ENCODE data around the gene TMC7. TPM values are rescaled to one million over a fixed set of nuclear protein-coding genes. Genes with fewer than 3 reads are reported as not detected.

The TMC7 gene
- total and polyA plus RNA-seq, 2 experiments from 2014 or later: 1.7 to 2.4 TPM

DNA sequence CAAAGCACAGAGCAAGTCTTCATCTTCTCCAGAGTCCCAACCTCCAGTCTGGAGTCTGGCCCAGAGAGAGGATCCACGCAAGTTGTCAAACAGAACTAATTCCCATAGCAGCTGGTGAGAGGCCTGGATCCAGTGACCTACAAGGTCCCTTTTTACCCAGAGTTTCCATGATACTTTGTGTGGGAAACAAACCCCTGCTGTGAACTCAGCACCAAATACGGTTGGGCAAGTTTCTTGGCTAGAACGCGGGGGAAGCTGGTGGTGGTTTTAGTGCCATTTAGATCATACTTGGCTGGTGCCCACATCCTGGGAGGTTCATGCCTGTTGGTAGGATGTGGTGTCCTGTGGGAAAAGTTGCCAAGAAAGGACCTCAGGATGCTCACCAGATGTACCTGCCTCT, 18.1 kb downstream of the TMC7 start:
- H3K27me3 ChIP-seq (ENCODE audit: insufficient read depth): no peaks in the 10 kb centered on the region
- H3K9me2 ChIP-seq (ENCODE audit: insufficient read depth): no peaks in the 10 kb centered on the region
- H2AFZ ChIP-seq: no peak overlapping the region
- Mint-ChIP-seq H3K27ac (no peak overlapping the region), H3K36me3 (ENCODE audit: low read depth) (0 out of 3 replicates have a peak, but pooled peaks cover 8% of the 10 kb centered on the region), H3K9me3 (peaks cover 2% of the 10 kb centered on the region; the same call in 2 of the 3 replicates), H3K27me3 (ENCODE audit: insufficient read depth, low read depth, poor library complexity) (peaks cover 5% of the 10 kb centered on the region), H3K4me3 (no peak overlapping the region), H3K4me1 (peaks cover 12% of the 10 kb centered on the region)
- no peak overlapping the region for H3K27ac ChIP-seq (ENCODE audit: low read depth)
- no peaks in the 10 kb centered on the region for H3K36me3 ChIP-seq (ENCODE audit: insufficient read depth)
- ATAC-seq: no peak
- H4K20me1 ChIP-seq (replicated peaks; ENCODE audit: insufficient read depth): no peaks in the 10 kb centered on the region
- DNase-seq (ENCODE audit: low spot score): no peak
- H3K4me2 ChIP-seq: no peak overlapping the region
- H3K4me1 ChIP-seq (ENCODE audit: insufficient read depth): 0 out of 2 replicates have a peak, but pooled peaks cover 6% of the 10 kb centered on the region
- TF ChIP-seq JUNB (IDR thresholded peaks at IDR 0.05; ENCODE audit: unreplicated experiment) (no peak), EZH2 (IDR thresholded peaks at IDR 0.05; ENCODE audit: low read depth, unreplicated experiment) (no peak), CREB1 (CRISPR knock-in tag; IDR thresholded peaks at IDR 0.05; ENCODE audit: low read depth) (no peak), EZH2phosphoT487 (IDR thresholded peaks at IDR 0.05; ENCODE audit: unreplicated experiment) (no peak), STAT1 (IDR thresholded peaks at IDR 0.05; ENCODE audit: unreplicated experiment) (no peak), NANOG (IDR thresholded peaks at IDR 0.05; ENCODE audit: borderline replicate concordance) (no peak), ZNF331 (CRISPR knock-in tag; IDR thresholded peaks at IDR 0.05; ENCODE audit: low read depth) (no peak), POLR2AphosphoS5 (IDR thresholded peaks at IDR 0.05; ENCODE audit: low read depth) (no peak)
- TF ChIP-seq, protein P1, sequence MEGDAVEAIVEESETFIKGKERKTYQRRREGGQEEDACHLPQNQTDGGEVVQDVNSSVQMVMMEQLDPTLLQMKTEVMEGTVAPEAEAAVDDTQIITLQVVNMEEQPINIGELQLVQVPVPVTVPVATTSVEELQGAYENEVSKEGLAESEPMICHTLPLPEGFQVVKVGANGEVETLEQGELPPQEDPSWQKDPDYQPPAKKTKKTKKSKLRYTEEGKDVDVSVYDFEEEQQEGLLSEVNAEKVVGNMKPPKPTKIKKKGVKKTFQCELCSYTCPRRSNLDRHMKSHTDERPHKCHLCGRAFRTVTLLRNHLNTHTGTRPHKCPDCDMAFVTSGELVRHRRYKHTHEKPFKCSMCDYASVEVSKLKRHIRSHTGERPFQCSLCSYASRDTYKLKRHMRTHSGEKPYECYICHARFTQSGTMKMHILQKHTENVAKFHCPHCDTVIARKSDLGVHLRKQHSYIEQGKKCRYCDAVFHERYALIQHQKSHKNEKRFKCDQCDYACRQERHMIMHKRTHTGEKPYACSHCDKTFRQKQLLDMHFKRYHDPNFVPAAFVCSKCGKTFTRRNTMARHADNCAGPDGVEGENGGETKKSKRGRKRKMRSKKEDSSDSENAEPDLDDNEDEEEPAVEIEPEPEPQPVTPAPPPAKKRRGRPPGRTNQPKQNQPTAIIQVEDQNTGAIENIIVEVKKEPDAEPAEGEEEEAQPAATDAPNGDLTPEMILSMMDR (conservative IDR thresholded peaks at IDR 0.05; ENCODE audit: low read depth in 2 of 2): no peak
- TF ChIP-seq, protein P2, sequence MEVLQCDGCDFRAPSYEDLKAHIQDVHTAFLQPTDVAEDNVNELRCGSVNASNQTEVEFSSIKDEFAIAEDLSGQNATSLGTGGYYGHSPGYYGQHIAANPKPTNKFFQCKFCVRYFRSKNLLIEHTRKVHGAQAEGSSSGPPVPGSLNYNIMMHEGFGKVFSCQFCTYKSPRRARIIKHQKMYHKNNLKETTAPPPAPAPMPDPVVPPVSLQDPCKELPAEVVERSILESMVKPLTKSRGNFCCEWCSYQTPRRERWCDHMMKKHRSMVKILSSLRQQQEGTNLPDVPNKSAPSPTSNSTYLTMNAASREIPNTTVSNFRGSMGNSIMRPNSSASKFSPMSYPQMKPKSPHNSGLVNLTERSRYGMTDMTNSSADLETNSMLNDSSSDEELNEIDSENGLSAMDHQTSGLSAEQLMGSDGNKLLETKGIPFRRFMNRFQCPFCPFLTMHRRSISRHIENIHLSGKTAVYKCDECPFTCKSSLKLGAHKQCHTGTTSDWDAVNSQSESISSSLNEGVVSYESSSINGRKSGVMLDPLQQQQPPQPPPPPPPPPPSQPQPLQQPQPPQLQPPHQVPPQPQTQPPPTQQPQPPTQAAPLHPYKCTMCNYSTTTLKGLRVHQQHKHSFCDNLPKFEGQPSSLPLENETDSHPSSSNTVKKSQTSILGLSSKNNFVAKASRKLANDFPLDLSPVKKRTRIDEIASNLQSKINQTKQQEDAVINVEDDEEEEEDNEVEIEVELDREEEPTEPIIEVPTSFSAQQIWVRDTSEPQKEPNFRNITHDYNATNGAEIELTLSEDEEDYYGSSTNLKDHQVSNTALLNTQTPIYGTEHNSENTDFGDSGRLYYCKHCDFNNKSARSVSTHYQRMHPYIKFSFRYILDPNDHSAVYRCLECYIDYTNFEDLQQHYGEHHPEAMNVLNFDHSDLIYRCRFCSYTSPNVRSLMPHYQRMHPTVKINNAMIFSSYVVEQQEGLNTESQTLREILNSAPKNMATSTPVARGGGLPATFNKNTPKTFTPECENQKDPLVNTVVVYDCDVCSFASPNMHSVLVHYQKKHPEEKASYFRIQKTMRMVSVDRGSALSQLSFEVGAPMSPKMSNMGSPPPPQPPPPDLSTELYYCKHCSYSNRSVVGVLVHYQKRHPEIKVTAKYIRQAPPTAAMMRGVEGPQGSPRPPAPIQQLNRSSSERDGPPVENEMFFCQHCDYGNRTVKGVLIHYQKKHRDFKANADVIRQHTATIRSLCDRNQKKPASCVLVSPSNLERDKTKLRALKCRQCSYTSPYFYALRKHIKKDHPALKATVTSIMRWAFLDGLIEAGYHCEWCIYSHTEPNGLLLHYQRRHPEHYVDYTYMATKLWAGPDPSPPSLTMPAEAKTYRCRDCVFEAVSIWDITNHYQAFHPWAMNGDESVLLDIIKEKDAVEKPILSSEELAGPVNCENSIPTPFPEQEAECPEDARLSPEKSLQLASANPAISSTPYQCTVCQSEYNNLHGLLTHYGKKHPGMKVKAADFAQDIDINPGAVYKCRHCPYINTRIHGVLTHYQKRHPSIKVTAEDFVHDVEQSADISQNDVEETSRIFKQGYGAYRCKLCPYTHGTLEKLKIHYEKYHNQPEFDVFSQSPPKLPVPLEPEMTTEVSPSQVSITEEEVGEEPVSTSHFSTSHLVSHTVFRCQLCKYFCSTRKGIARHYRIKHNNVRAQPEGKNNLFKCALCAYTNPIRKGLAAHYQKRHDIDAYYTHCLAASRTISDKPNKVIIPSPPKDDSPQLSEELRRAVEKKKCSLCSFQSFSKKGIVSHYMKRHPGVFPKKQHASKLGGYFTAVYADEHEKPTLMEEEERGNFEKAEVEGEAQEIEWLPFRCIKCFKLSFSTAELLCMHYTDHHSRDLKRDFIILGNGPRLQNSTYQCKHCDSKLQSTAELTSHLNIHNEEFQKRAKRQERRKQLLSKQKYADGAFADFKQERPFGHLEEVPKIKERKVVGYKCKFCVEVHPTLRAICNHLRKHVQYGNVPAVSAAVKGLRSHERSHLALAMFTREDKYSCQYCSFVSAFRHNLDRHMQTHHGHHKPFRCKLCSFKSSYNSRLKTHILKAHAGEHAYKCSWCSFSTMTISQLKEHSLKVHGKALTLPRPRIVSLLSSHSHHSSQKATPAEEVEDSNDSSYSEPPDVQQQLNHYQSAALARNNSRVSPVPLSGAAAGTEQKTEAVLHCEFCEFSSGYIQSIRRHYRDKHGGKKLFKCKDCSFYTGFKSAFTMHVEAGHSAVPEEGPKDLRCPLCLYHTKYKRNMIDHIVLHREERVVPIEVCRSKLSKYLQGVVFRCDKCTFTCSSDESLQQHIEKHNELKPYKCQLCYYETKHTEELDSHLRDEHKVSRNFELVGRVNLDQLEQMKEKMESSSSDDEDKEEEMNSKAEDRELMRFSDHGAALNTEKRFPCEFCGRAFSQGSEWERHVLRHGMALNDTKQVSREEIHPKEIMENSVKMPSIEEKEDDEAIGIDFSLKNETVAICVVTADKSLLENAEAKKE (CRISPR knock-in tag; IDR thresholded peaks at IDR 0.05): no peak
- TF ChIP-seq, protein P3, sequence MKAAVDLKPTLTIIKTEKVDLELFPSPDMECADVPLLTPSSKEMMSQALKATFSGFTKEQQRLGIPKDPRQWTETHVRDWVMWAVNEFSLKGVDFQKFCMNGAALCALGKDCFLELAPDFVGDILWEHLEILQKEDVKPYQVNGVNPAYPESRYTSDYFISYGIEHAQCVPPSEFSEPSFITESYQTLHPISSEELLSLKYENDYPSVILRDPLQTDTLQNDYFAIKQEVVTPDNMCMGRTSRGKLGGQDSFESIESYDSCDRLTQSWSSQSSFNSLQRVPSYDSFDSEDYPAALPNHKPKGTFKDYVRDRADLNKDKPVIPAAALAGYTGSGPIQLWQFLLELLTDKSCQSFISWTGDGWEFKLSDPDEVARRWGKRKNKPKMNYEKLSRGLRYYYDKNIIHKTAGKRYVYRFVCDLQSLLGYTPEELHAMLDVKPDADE (IDR thresholded peaks at IDR 0.05): no peak
- TF ChIP-seq, protein P4, sequence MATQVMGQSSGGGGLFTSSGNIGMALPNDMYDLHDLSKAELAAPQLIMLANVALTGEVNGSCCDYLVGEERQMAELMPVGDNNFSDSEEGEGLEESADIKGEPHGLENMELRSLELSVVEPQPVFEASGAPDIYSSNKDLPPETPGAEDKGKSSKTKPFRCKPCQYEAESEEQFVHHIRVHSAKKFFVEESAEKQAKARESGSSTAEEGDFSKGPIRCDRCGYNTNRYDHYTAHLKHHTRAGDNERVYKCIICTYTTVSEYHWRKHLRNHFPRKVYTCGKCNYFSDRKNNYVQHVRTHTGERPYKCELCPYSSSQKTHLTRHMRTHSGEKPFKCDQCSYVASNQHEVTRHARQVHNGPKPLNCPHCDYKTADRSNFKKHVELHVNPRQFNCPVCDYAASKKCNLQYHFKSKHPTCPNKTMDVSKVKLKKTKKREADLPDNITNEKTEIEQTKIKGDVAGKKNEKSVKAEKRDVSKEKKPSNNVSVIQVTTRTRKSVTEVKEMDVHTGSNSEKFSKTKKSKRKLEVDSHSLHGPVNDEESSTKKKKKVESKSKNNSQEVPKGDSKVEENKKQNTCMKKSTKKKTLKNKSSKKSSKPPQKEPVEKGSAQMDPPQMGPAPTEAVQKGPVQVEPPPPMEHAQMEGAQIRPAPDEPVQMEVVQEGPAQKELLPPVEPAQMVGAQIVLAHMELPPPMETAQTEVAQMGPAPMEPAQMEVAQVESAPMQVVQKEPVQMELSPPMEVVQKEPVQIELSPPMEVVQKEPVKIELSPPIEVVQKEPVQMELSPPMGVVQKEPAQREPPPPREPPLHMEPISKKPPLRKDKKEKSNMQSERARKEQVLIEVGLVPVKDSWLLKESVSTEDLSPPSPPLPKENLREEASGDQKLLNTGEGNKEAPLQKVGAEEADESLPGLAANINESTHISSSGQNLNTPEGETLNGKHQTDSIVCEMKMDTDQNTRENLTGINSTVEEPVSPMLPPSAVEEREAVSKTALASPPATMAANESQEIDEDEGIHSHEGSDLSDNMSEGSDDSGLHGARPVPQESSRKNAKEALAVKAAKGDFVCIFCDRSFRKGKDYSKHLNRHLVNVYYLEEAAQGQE (IDR thresholded peaks at IDR 0.05; ENCODE audit: unreplicated experiment): no peak
- H3F3A ChIP-seq (replicated peaks; ENCODE audit: low read depth): no peaks in the 10 kb centered on the region
- no peaks in the 10 kb centered on the region for H3K79me2 ChIP-seq (replicated peaks; ENCODE audit: insufficient read depth)
- H3K4me3 ChIP-seq: no peak overlapping the region

All from GM23338 (cell line).